ENCODE data around the gene E2F7.

E2F7 gene

DNA sequence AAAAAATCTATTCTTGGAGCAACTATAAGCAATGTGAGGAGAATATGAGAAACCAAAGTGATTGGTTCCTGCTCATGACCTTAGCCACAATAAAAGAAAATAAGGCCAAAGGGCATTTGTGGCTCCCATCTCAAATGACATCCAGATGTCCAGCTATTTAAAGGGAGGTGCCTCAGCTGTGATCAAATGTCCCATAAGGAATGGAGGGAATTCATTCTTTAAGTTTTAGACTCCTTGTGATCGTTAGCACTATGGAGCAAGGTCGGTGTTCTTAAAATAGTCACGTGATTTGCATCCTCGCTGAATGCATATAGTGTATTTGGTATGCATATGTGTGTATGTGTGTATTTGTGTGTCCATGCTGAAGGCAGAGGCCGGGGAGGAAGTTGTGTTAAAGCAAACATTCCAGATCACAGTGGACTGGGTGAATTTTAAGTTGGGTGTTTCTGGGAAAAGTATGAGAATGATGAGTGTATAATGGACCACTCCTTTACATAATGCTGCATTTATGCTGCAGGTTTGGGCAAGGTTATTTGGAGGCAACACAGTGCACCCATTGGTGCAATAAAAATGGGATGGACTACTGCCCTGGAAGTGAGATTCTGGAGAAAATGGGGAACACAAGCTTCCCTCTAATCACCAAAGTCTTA is 5.6 kb upstream of the E2F7 start:
- Histone ChIP-seq H3K4me2 (ENCODE audit: insufficient read depth, low read length) (peak overlapping the region; percentile 48), H3K4me1 (ENCODE audit: insufficient read depth, low read length) (peaks cover 42% of the 10 kb centered on the region), H2AFZ (ENCODE audit: low read depth, low read length) (peak overlapping the region; percentile 64), H3K79me2 (ENCODE audit: insufficient read depth, low read length) (no peaks in the 10 kb centered on the region; the same call in 1 of the 2 replicates), H4K20me1 (ENCODE audit: insufficient read depth, low read length) (no peaks in the 10 kb centered on the region), H3K36me3 (ENCODE audit: insufficient read depth, low read length) (no peaks in the 10 kb centered on the region), H3K27ac (ENCODE audit: low read length) (peak overlapping the region; percentile 85), H3K4me3 (ENCODE audit: low read depth in 1 of 2, low read length in 2 of 2) (peak overlapping the region in 1 of 2 experiments; percentile 12; a peak in 2 of 4 replicates), H3K9me3 (ENCODE audit: insufficient read depth, low read length, severe bottlenecking) (no peaks in the 10 kb centered on the region), H3K27me3 (ENCODE audit: insufficient read depth, low read length, poor library complexity) (no peaks in the 10 kb centered on the region), H3K9ac (ENCODE audit: low read depth, low read length) (peak overlapping the region; percentile 48)
- no peak for DNase-seq
- 0 out of 3 replicates have a peak, but pooled peaks have one; percentile 1 for ATAC-seq (ENCODE audit: insufficient read depth, low read depth)
- no peak for TF ChIP-seq EZH2 (IDR thresholded peaks at IDR 0.05; ENCODE audit: borderline replicate concordance, low read depth, low read length, severe bottlenecking)
- TF ChIP-seq, protein P1, sequence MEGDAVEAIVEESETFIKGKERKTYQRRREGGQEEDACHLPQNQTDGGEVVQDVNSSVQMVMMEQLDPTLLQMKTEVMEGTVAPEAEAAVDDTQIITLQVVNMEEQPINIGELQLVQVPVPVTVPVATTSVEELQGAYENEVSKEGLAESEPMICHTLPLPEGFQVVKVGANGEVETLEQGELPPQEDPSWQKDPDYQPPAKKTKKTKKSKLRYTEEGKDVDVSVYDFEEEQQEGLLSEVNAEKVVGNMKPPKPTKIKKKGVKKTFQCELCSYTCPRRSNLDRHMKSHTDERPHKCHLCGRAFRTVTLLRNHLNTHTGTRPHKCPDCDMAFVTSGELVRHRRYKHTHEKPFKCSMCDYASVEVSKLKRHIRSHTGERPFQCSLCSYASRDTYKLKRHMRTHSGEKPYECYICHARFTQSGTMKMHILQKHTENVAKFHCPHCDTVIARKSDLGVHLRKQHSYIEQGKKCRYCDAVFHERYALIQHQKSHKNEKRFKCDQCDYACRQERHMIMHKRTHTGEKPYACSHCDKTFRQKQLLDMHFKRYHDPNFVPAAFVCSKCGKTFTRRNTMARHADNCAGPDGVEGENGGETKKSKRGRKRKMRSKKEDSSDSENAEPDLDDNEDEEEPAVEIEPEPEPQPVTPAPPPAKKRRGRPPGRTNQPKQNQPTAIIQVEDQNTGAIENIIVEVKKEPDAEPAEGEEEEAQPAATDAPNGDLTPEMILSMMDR (IDR thresholded peaks at IDR 0.05; ENCODE audit: borderline replicate concordance, extremely low read depth, low read length, poor library complexity, severe bottlenecking), result no peak

DNA sequence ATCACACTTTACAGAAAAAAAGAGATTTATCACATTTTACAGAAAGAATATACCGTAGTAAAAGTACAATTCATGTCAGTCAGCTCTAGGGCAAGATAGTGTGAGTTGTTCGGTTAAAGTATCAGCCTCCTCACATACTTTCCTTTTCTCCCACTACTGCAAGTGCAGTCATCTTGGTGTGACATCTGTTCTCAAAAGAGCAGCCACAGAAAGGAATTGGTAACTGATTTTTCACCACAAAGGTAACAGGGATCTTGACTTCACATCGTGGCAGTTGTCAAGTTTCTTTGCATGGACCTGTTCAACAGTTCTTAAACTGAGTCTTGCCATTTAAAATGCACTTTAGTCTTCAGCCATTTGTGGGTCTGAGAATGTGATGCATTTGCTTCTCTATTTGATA is 5.0 kb upstream of the E2F7 start:
- Histone ChIP-seq H3K9ac (ENCODE audit: low read depth, low read length) (peak overlapping the region; percentile 48), H3K27me3 (ENCODE audit: insufficient read depth, low read length, poor library complexity) (no peaks in the 10 kb centered on the region), H3K27ac (ENCODE audit: low read length) (peak overlapping the region; percentile 85), H3K79me2 (ENCODE audit: insufficient read depth, low read length) (peaks cover under 1% of the 10 kb centered on the region; the same call in 1 of the 2 replicates), H3K4me3 (ENCODE audit: low read depth in 1 of 2, low read length in 2 of 2) (peak overlapping the region in 1 of 2 experiments; percentile 12; a peak in 2 of 4 replicates), H4K20me1 (ENCODE audit: insufficient read depth, low read length) (no peaks in the 10 kb centered on the region), H2AFZ (ENCODE audit: low read depth, low read length) (peak overlapping the region; percentile 64), H3K4me1 (ENCODE audit: insufficient read depth, low read length) (peaks cover 42% of the 10 kb centered on the region), H3K36me3 (ENCODE audit: insufficient read depth, low read length) (no peaks in the 10 kb centered on the region), H3K4me2 (ENCODE audit: insufficient read depth, low read length) (peak overlapping the region; percentile 48), H3K9me3 (ENCODE audit: insufficient read depth, low read length, severe bottlenecking) (no peaks in the 10 kb centered on the region)
- ATAC-seq (ENCODE audit: insufficient read depth, low read depth) (peak; percentile 54), DNase-seq (peak; percentile 61)
- TF ChIP-seq EZH2 (IDR thresholded peaks at IDR 0.05; ENCODE audit: borderline replicate concordance, low read depth, low read length, severe bottlenecking), result no peak
- TF ChIP-seq, protein P1 (IDR thresholded peaks at IDR 0.05; ENCODE audit: borderline replicate concordance, extremely low read depth, low read length, poor library complexity, severe bottlenecking), result no peak

DNA sequence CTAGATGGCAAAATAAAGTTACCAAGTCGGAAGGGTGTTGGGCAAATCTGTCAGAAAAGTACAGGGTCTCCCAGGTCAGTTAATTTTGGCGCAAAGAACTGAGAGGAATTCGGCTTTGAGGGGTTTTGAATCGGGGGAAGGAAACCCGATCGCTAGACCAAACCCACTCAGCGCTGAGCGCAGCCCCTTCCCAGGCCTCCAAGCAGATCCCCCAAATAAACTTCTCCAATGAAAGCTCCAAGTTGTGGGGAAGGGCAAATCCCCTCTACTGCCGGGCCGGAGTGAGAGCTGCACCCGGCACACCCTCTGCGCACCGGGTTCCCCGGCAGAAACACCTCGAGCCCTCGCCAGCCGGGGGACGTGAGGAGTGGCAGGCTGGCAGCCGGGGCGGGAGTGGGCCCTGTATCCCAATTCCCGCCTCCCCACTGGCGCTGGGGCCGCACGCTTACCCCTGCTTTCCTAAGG is 441 bp downstream of the E2F7 start:
- Histone ChIP-seq H3K4me3 (ENCODE audit: low read depth in 1 of 2, low read length in 2 of 2) (peak overlapping the region; percentile 66 to 69), H3K4me2 (ENCODE audit: insufficient read depth, low read length) (peak overlapping the region; percentile 87), H3K27ac (ENCODE audit: low read length) (peak overlapping the region; percentile 86), H3K4me1 (ENCODE audit: insufficient read depth, low read length) (peaks cover 65% of the 10 kb centered on the region), H2AFZ (ENCODE audit: low read depth, low read length) (peak overlapping the region; percentile 75), H3K9me3 (ENCODE audit: insufficient read depth, low read length, severe bottlenecking) (no peaks in the 10 kb centered on the region), H3K36me3 (ENCODE audit: insufficient read depth, low read length) (peaks cover 46% of the 10 kb centered on the region), H4K20me1 (ENCODE audit: insufficient read depth, low read length) (peaks cover 42% of the 10 kb centered on the region; the same call in 1 of the 2 replicates), H3K27me3 (ENCODE audit: insufficient read depth, low read length, poor library complexity) (no peaks in the 10 kb centered on the region), H3K79me2 (ENCODE audit: insufficient read depth, low read length) (peaks cover 55% of the 10 kb centered on the region), H3K9ac (ENCODE audit: low read depth, low read length) (peak overlapping the region; percentile 97)
- DNase-seq, result no peak
- peak; percentile 33 for ATAC-seq (ENCODE audit: insufficient read depth, low read depth)
- TF ChIP-seq, protein P1 (IDR thresholded peaks at IDR 0.05; ENCODE audit: borderline replicate concordance, extremely low read depth, low read length, poor library complexity, severe bottlenecking), result no peak
- TF ChIP-seq EZH2 (IDR thresholded peaks at IDR 0.05; ENCODE audit: borderline replicate concordance, low read depth, low read length, severe bottlenecking), result no peak
